SU-DHL-6 (cell line): ENCODE results near the gene CST4.
"Not testable (repeated sequence)": the region's sequence is repeated elsewhere in the genome, so short reads cannot be mapped to it uniquely, and the experiment has no call there.

Experiments used
- H2AFZ ChIP-seq: fragments of 200-600 bp; sonication (generic); 2 replicates; pipeline ENCODE4 v1.6.1; 2014; ENCODE audit warnings: low read depth, mild to moderate bottlenecking, moderate library complexity, mixed read lengths, antibody characterized with exemption, low read length; ENCODE audit not compliant: severe bottlenecking
- H3F3A ChIP-seq: fragments of 200-600 bp; shearing (Covaris generic); 2 replicates; pipeline ENCODE4 v1.6.0; 2016; ENCODE audit warnings: antibody characterized with exemption, mild to moderate bottlenecking; ENCODE audit not compliant: insufficient read depth
- H3K27ac ChIP-seq: fragments of 200-600 bp; sonication (generic); 2 replicates; pipeline ENCODE4 v1.5.1; 2016; ENCODE audit warnings: low read depth, mild to moderate bottlenecking, low read length, moderate library complexity, mixed read lengths
- H3K27me3 ChIP-seq: fragments of 200-600 bp; sonication (generic), shearing (Covaris generic); 2 replicates; pipeline ENCODE4 v1.6.0; 2014; ENCODE audit warnings: mild to moderate bottlenecking, low read length
- H3K36me3 ChIP-seq: fragments of 200-600 bp; sonication (generic); 2 replicates; pipeline ENCODE4 v1.6.1; 2014; ENCODE audit warnings: mild to moderate bottlenecking, low read length, mixed read lengths
- H3K4me2 ChIP-seq: fragments of 300-600, 200-600 bp; shearing (Covaris generic), sonication (generic); 2 replicates; pipeline ENCODE4 v1.6.0; 2014; ENCODE audit warnings: low read length, low read depth, mild to moderate bottlenecking; ENCODE audit not compliant: poor library complexity, severe bottlenecking
- H3K4me3 ChIP-seq: fragments of 200-600 bp; sonication (generic); 2 replicates; pipeline ENCODE4 v1.5.1; 2014; ENCODE audit warnings: antibody characterized with exemption, low read length, mild to moderate bottlenecking, mixed read lengths; ENCODE audit not compliant: insufficient read depth, poor library complexity, severe bottlenecking
- H3K79me2 ChIP-seq: fragments of 200-600 bp; sonication (generic); 2 replicates; pipeline ENCODE4 v1.6.1; 2014; ENCODE audit warnings: mild to moderate bottlenecking, low read length, moderate library complexity; ENCODE audit not compliant: insufficient read depth
- H3K9ac ChIP-seq: fragments of 200-600 bp; sonication (generic); 2 replicates; pipeline ENCODE4 v1.7.0; 2014; ENCODE audit warnings: mild to moderate bottlenecking, low read length
- H3K9me2 ChIP-seq: fragments of 200-600 bp; sonication (generic); replicated peaks from 2 replicates; pipeline ENCODE4 v1.6.1; 2014; ENCODE audit warnings: low read length; ENCODE audit not compliant: insufficient read depth
- H3K9me3 ChIP-seq: fragments of 200-600 bp; sonication (generic); 2 replicates; pipeline ENCODE4 v1.6.1; 2014; ENCODE audit warnings: low read length, mixed read lengths; ENCODE audit not compliant: insufficient read depth
- H4K20me1 ChIP-seq: fragments of 200-600 bp; sonication (generic); 2 replicates; pipeline ENCODE4 v1.6.1; 2014; ENCODE audit warnings: low read depth, mild to moderate bottlenecking, antibody characterized with exemption, low read length, moderate library complexity, mixed read lengths
- EZH2phosphoT487 ChIP-seq: fragments of 200-600 bp; sonication (generic), shearing (Covaris generic); conservative IDR thresholded peaks from 2 replicates; pipeline ENCODE4 v1.6.1; 2018; ENCODE audit warnings: mild to moderate bottlenecking, antibody characterized with exemption, low read length, moderate library complexity, mixed read lengths
- TF ChIP-seq, protein P1 (sequence below): fragments of 200-600 bp; sonication (generic); IDR thresholded peaks from one replicate; pipeline ENCODE4 v1.5.1; 2017; ENCODE audit warnings: antibody characterized with exemption, mild to moderate bottlenecking, low read length, moderate library complexity; ENCODE audit not compliant: insufficient read depth, poor library complexity, severe bottlenecking

Gene CST4

GRCh38 chr20:23697947-23698346, 9.1 kb upstream of the CST4 start:
- Histone ChIP-seq H3K27ac (no peak overlapping the region), H3K9me3 (no peaks in the 10 kb centered on the region), H3K4me2 (no peak overlapping the region), H3K79me2 (no peaks in the 10 kb centered on the region), H4K20me1 (no peaks in the 10 kb centered on the region), H3K27me3 (no peaks in the 10 kb centered on the region), H3F3A (no peaks in the 10 kb centered on the region), H3K9ac (no peak overlapping the region), H3K4me3 (no peak overlapping the region), H3K9me2 (no peaks in the 10 kb centered on the region), H3K36me3 (no peaks in the 10 kb centered on the region), H2AFZ (no peak overlapping the region)
- TF ChIP-seq, protein P1, sequence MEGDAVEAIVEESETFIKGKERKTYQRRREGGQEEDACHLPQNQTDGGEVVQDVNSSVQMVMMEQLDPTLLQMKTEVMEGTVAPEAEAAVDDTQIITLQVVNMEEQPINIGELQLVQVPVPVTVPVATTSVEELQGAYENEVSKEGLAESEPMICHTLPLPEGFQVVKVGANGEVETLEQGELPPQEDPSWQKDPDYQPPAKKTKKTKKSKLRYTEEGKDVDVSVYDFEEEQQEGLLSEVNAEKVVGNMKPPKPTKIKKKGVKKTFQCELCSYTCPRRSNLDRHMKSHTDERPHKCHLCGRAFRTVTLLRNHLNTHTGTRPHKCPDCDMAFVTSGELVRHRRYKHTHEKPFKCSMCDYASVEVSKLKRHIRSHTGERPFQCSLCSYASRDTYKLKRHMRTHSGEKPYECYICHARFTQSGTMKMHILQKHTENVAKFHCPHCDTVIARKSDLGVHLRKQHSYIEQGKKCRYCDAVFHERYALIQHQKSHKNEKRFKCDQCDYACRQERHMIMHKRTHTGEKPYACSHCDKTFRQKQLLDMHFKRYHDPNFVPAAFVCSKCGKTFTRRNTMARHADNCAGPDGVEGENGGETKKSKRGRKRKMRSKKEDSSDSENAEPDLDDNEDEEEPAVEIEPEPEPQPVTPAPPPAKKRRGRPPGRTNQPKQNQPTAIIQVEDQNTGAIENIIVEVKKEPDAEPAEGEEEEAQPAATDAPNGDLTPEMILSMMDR = no peak
- TF ChIP-seq EZH2phosphoT487 = no peak

DNA sequence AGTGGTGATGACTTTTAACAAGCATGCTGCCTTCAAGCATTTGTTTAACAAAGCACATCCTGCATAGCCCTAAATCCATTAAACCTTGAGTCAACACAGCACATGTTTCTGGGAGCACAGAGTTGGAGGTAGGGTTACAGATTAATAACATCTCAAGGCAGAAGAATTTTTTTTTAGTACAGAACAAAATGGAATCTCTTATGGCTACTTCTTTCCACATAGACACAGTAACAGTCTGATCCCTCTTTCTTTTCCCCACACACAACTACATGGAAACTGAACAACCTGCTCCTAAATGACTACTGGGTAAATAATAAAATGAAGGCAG, 6.2 kb upstream of the CST4 start:
- H3K79me2 ChIP-seq, H3K36me3 ChIP-seq, H3K4me3 ChIP-seq, H3K27me3 ChIP-seq, H3K9me3 ChIP-seq, H3F3A ChIP-seq, H3K9me2 ChIP-seq, H3K27ac ChIP-seq, H2AFZ ChIP-seq, H3K4me2 ChIP-seq, H3K9ac ChIP-seq, H4K20me1 ChIP-seq: not testable (repeated sequence)

- not testable (repeated sequence) for H3K9me2 ChIP-seq, H3K9ac ChIP-seq, H3K4me2 ChIP-seq, H2AFZ ChIP-seq, H4K20me1 ChIP-seq, H3K27ac ChIP-seq, H3K27me3 ChIP-seq, H3K79me2 ChIP-seq, H3K36me3 ChIP-seq, H3K9me3 ChIP-seq, H3K4me3 ChIP-seq, H3F3A ChIP-seq
Measured at GRCh38 chr20:23694178-23695067, 5.6 kb upstream of the CST4 start.

GRCh38 chr20:23692725-23693619, 4.1 kb upstream of the CST4 start:
- not testable (repeated sequence) for H3K9me2 ChIP-seq, H3K27me3 ChIP-seq, H3F3A ChIP-seq, H3K27ac ChIP-seq, H2AFZ ChIP-seq, H4K20me1 ChIP-seq, H3K9ac ChIP-seq, H3K36me3 ChIP-seq, H3K79me2 ChIP-seq, H3K4me2 ChIP-seq, H3K4me3 ChIP-seq, H3K9me3 ChIP-seq
